ENCODE measurements around the gene MFRP. TPM values are rescaled to one million over a fixed set of nuclear protein-coding genes. Genes with fewer than 3 reads are reported as not detected.

MFRP gene
- total and polyA plus RNA-seq, 8 donors, result not detected

GRCh38 chr11:119305556-119306372, 40.7 kb downstream of the MFRP start:
- intact Hi-C loops (cut with DNase I; ENCODE audit: low total_unique reads), result no loop called here
- peak overlapping the region in 4 of 5 donors; percentile 48 to 95 (median 74) for H3K27ac ChIP-seq
- peaks cover 0 to 45% (median 16%) of the 10 kb centered on the region in 4 donors for H3K4me1 ChIP-seq
- H3K4me3 ChIP-seq, result no peak overlapping the region
- H3K27me3 ChIP-seq, result no peaks in the 10 kb centered on the region
- H3K9me3 ChIP-seq, result no peaks in the 10 kb centered on the region
- H3K36me3 ChIP-seq, result peaks cover 13 to 93% (median 73%) of the 10 kb centered on the region in 4 donors
- WGBS, 5 donors, result 75 to 86% (median 77%) methylated on average over 7 of the region's 7 CpGs
- TF ChIP-seq EP300 (IDR thresholded peaks at IDR 0.05), result no peak
- no peak for TF ChIP-seq POLR2AphosphoS5 (IDR thresholded peaks at IDR 0.05)
- TF ChIP-seq CTCF (IDR thresholded peaks at IDR 0.05), result no peak
- no peak for TF ChIP-seq POLR2A (IDR thresholded peaks at IDR 0.05)
- DNase-seq, result no peak

GRCh38 chr11:119303227-119303718, 43.2 kb downstream of the MFRP start:
- Histone ChIP-seq H3K4me3 (no peak overlapping the region), H3K4me1 (peaks cover 0 to 44% (median 18%) of the 10 kb centered on the region in 4 donors), H3K9me3 (no peaks in the 10 kb centered on the region), H3K27me3 (no peaks in the 10 kb centered on the region), H3K36me3 (peaks cover 34 to 93% (median 74%) of the 10 kb centered on the region in 4 donors), H3K27ac (no peak overlapping the region)
- no peak for TF ChIP-seq CTCF (IDR thresholded peaks at IDR 0.05)
- TF ChIP-seq POLR2AphosphoS5 (IDR thresholded peaks at IDR 0.05), result no peak
- TF ChIP-seq POLR2A (IDR thresholded peaks at IDR 0.05), result no peak
- TF ChIP-seq EP300 (IDR thresholded peaks at IDR 0.05), result no peak
- intact Hi-C loops (cut with DNase I; ENCODE audit: low total_unique reads), result no loop called here
- DNase-seq, result no peak
- 84 to 92% (median 90%) methylated on average over 5 of the region's 5 CpGs for WGBS, 5 donors

- TF ChIP-seq POLR2AphosphoS5 (IDR thresholded peaks at IDR 0.05), result peak in 1 of 3 donors; percentile 58
- TF ChIP-seq CTCF (IDR thresholded peaks at IDR 0.05), result no peak
- no peak for TF ChIP-seq EP300 (IDR thresholded peaks at IDR 0.05)
- no peak for TF ChIP-seq POLR2A (IDR thresholded peaks at IDR 0.05)
- no peaks in the 10 kb centered on the region for H3K27me3 ChIP-seq
- H3K36me3 ChIP-seq, result peaks cover 43 to 95% (median 84%) of the 10 kb centered on the region in 4 donors
- 76 to 89% (median 82%) methylated on average over 3 of the region's 3 CpGs for whole genome bisulfite sequencing, 5 donors
- no peaks in the 10 kb centered on the region for H3K9me3 ChIP-seq
- no peak for DNase-seq
- peaks cover 0 to 32% (median 18%) of the 10 kb centered on the region in 4 donors for H3K4me1 ChIP-seq
- no peak overlapping the region for H3K4me3 ChIP-seq
- intact Hi-C loops (cut with DNase I; ENCODE audit: low total_unique reads), result no loop called here
- H3K27ac ChIP-seq, result peak overlapping the region in 3 of 5 donors; percentile 20 to 72 (median 35)
Measured at GRCh38 chr11:119300198-119300964, 46.1 kb downstream of the MFRP start.

- no peak for DNase-seq
- no peak overlapping the region for H3K4me3 ChIP-seq
- peaks cover 43 to 90% (median 77%) of the 10 kb centered on the region in 4 donors for H3K36me3 ChIP-seq
- H3K9me3 ChIP-seq, result no peaks in the 10 kb centered on the region
- H3K27ac ChIP-seq, result peak overlapping the region in 3 of 5 donors; percentile 20 to 72 (median 35)
- 96 to 98% (median 97%) methylated on average over 9 of the region's 9 CpGs for WGBS, 5 donors
- no peaks in the 10 kb centered on the region for H3K27me3 ChIP-seq
- no peak for TF ChIP-seq POLR2AphosphoS5 (IDR thresholded peaks at IDR 0.05)
- TF ChIP-seq CTCF (IDR thresholded peaks at IDR 0.05), result no peak
- no peak for TF ChIP-seq POLR2A (IDR thresholded peaks at IDR 0.05)
- no peak for TF ChIP-seq EP300 (IDR thresholded peaks at IDR 0.05)
- intact Hi-C loops (cut with DNase I; ENCODE audit: low total_unique reads), result no loop called here
- H3K4me1 ChIP-seq, result peaks cover 0 to 32% (median 18%) of the 10 kb centered on the region in 4 donors
Measured at GRCh38 chr11:119299416-119299815, 47.1 kb downstream of the MFRP start.
